ENCODE data around the gene RNF220. TPM values are rescaled to one million over a fixed set of nuclear protein-coding genes. Genes with fewer than 3 reads are reported as not detected.

Gene RNF220
- total RNA-seq, 1 donor from 2014 or later: 60.0 TPM

GRCh38 chr1:44590475-44590874, 185.4 kb downstream of the RNF220 start:
- DNase-seq (ENCODE audit: low spot score) (no peak), ATAC-seq (no peak)
- intact Hi-C loops (cut with DNase I): loop anchor here (10.0 kb wide), 3 partner anchors 186 to 376 kb away; partner anchors contain the start of genes DMAP1 and RNF220

DNA sequence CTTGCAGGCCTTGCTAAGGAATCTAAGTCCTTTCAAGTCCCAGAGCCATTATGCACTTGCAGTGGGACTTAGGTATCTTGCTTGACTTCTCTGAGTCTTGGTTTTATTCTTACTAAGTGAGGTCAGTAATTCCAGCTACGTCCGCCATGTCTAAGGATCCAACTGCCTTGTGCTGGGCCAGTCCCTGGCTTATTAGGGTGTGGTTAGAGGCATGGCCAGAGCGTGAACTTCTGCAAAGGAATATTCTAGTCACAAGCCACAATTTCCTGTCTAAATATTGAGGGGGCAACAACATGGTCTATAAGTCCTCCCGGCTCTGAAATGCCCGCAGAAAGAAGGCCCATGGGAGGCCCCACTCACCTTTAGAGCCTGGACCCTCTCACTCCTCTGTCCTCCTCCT, 186.3 kb downstream of the RNF220 start:
- no peak for DNase-seq (ENCODE audit: low spot score)
- intact Hi-C loops (cut with DNase I): loop anchor here (10.0 kb wide), 3 partner anchors 187 to 377 kb away; partner anchors contain the start of genes DMAP1 and RNF220
- no peak for ATAC-seq

GRCh38 chr1:44592208-44593145, 187.4 kb downstream of the RNF220 start:
- intact Hi-C loops (cut with DNase I): loop anchor here (10.0 kb wide), 3 partner anchors 188 to 378 kb away; partner anchors contain the start of genes DMAP1 and RNF220
- DNase-seq (ENCODE audit: low spot score) (no peak), ATAC-seq (no peak)

GRCh38 chr1:44594353-44594752, 189.3 kb downstream of the RNF220 start:
- ATAC-seq (no peak), DNase-seq (ENCODE audit: low spot score) (no peak)
- intact Hi-C loops (cut with DNase I): loop anchor here (10.0 kb wide), 3 partner anchors 190 to 380 kb away; partner anchors contain the start of genes DMAP1 and RNF220

DNA sequence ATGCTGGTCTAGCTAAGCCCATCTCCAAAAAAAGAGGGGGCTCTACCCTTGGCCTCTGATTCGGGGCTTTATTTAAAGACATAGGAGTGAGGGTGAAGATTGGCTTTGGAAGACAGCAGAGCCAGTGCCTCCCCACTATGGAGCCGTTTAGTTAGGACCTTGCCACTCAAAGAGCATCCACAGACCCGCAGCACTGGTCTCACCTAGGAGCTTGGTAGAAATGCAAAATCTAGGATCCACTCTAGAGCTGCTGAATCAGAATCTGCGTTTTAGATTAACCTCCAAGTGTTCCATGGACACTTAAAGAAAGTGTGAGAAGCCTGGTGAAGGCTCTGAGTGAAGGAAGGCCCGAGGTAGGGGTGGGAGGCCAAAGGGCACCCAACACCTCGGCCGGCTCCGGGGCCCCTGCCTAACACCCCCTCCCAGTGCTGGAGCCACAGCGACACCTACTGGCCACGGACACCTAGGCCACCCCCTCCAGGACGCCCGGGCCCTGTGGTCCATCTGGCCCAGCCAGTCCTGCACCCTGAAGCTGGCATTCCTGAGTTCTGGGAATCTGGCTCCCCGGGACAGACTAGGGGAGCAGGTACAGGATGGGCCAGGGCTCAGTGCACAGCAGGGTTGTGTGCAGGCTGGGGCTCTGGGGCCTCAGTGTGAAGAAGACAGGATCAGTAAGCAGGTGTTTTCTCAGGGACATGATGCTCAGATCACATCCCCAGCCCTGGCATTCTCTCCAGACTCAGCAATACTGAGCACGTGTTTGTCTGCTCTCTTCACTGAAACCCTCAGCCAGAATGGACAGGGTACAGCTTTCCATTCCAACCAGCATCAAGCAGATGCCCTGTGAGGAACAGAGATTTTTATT, 190.0 kb downstream of the RNF220 start:
- intact Hi-C loops (cut with DNase I): loop anchor here (10.0 kb wide), 3 partner anchors 190 to 380 kb away; partner anchors contain the start of genes DMAP1 and RNF220
- DNase-seq (ENCODE audit: low spot score) (peak; percentile 93), ATAC-seq (peak; percentile 93)

- intact Hi-C loops (cut with DNase I): loop anchor here (10.0 kb wide), 3 partner anchors 192 to 382 kb away; partner anchors contain the start of genes DMAP1 and RNF220
- DNase-seq (ENCODE audit: low spot score) (no peak), ATAC-seq (no peak)
Measured at GRCh38 chr1:44596511-44596910, 191.5 kb downstream of the RNF220 start.

- intact Hi-C loops (cut with DNase I): loop anchor here (10.0 kb wide), 3 partner anchors 193 to 383 kb away; partner anchors contain the start of genes DMAP1 and RNF220
- no peak for DNase-seq (ENCODE audit: low spot score)
- no peak for ATAC-seq
Measured at GRCh38 chr1:44598167-44598566, 193.1 kb downstream of the RNF220 start.

GRCh38 chr1:44602634-44603628, 197.9 kb downstream of the RNF220 start:
- ATAC-seq: no peak
- intact Hi-C loops (cut with DNase I): no loop called here
- no peak for DNase-seq (ENCODE audit: low spot score)

DNA sequence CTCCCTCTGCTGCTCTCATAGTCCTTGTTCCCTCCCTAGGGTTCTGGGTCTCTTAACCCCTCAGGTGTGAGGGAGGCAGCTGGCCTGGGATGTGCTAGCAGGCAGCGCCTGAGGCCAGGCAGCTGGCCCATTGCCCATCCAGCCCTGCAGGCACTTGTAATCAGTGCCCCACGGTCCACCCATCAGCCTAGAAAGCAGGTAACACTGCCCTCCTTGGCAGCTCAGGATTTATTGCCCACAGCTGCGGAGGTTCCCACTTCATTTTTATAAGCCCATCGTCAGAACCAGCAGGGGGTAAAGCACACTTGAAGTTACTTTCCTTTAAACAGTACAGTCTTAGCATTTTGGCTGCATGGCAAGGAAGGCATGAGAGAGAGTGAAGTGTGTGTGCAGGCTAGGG, 198.7 kb downstream of the RNF220 start:
- intact Hi-C loops (cut with DNase I): no loop called here
- no peak for ATAC-seq
- DNase-seq (ENCODE audit: low spot score): no peak

- DNase-seq (ENCODE audit: low spot score) (no peak), ATAC-seq (no peak)
- intact Hi-C loops (cut with DNase I): no loop called here
Measured at GRCh38 chr1:44604157-44604955, 199.3 kb downstream of the RNF220 start.

DNA sequence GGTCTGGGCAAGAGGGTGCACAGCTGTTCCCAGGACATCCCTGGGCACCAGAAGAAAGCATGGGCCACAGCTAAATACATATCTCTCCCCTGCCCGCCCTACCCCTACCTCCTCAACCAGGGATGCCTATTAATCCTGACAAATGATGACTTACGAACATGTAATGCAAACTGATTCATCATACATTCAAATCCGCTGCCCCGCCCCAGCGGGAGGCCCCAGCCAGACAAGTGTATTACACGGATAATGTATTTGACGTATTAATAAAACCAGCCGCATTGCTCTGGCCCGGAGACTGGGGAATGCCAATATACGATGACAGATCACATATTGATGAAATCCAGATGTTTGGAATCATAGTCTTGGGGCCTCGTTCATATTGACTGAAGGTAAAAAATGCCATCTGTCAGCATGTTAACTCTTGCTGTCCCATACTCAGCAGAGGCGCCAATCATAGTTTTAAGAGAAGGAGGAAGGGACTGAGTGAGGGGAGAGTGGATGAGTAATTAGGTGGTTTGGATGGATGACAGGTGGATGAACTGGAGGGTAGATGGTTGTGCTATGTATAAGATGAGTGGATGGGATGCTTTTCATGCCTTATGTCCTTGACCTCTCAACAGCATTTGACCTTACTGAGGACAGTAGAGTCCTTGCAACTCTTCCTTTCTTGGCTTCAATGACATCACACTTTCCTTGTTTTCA, 201.0 kb downstream of the RNF220 start:
- intact Hi-C loops (cut with DNase I): no loop called here
- DNase-seq (ENCODE audit: low spot score): no peak
- no peak for ATAC-seq

DNA sequence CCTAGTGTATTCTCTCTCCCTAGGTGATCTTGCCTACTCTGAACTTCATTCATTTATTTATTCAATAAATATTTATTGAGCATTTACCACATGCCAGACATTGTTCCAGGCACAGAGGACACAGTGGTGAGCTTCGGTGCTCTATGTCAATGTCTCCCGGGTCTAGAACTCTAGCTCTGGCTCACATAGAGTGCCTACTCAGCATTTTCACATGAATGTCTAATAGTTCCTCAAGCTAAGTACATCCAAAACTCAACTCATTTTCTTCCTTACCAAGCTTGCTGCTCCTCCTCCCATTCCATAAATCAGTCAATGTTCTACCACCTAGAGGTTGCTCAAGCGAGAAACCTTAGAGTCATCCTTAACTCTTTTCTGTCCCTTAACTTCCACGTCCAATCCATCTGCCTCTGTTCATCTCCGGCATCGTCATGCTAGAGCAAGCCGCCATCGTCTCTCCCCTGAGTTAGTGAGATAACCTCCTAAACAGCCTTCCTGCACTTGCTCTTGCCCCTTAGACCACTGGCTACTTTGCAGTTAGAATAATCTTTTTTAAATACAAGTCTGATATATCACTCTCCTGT, 201.7 kb downstream of the RNF220 start:
- intact Hi-C loops (cut with DNase I): no loop called here
- DNase-seq (ENCODE audit: low spot score) (no peak), ATAC-seq (no peak)

- intact Hi-C loops (cut with DNase I): no loop called here
- ATAC-seq (no peak), DNase-seq (ENCODE audit: low spot score) (no peak)
Measured at GRCh38 chr1:44608141-44608540, 203.1 kb downstream of the RNF220 start.

DNA sequence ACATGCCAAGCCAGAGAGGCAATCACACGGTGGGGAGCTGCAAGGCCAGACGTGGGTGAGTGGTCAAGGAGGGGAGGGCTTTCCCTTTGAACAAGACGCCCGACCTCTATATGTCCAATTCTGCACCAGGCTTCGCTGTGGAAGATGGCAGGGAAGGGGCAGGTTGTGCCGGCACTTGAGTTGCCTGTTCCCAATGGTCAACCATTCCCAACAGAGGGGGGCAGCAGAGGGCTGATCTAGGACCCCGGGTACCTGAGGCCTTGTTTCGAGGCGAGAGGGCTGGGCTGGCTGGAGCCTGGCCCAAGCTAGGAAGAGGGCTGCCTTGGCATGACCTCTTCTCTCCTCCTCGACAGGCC, 204.3 kb downstream of the RNF220 start:
- peak; percentile 72 for DNase-seq (ENCODE audit: low spot score)
- intact Hi-C loops (cut with DNase I): no loop called here
- peak; percentile 64 for ATAC-seq

DNA sequence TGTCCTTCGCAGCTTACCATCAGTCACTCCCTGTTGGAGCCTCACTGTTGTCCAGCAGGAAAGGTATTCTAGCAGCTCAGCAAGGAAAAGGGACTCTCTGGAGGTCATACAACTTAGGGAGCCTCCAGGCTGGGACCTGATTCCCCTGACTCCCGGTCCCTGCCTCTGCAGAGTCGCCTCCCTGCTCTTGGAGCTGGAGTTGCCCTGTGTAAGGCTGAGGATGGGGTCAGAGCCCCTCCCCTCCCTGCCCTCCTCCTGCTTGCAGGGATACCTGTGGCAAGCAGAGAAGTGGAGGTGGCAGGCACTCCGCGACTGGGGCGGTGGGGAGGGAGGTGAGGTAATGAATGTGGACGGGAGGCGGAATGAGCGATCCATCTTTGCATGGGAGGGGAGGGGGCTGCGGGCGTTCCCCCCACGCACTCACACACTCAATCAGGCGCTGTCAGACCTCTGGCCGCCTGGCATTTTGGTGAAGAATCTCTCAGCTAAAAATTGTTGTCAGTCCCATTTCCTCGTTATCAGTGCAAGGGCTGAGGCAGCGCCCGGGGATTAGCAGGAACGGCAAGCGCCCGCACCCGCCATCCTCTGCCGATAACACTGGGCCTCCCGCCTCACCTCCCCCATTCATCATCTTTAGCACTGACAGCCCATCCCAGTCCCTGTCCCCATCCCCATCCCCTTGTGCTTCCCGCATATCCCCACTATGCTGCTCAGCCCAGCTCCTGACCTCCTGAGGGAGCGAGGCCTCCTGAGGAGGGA, 204.9 kb downstream of the RNF220 start:
- intact Hi-C loops (cut with DNase I): no loop called here
- no peak for DNase-seq (ENCODE audit: low spot score)
- no peak for ATAC-seq
